Measurements from ENCODE around the gene RAP2C.

DNA sequence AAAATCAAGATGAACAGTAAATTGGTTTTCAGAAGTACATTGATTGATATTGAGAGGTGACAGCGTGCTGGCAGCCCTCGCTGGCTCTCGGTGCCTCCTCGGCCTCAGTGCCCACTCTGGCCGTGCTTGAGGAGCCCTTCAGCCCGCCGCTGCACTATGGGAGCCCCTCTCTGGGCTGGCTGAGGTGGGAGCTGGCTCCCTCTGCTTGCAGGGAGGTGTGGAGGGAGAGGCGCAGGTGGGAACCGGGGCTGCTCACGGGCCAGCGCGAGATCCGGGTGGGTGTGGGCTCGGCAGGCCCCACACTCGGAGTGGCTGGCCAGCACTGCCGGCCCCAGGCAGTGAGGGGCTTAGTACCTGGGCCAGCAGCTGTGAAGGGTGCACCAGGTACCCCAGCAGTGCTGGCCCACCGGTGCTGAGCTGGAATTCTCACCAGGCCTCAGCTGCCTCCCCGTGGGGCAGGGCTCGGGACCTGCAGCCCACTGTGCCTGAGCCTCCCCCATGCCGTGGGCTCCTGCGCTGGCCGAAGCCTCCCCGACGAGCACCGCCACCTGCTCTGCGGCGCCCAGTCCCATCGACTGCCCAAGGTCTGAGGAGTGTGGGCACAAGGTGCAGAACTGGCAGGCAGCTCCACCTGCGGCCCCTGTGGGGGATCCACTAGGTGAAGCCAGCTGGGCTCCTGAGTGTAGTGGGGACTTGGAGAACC, 25.2 kb downstream of the RAP2C start:
- TF ChIP-seq EP300 (IDR thresholded peaks at IDR 0.05) (no peak), POLR2AphosphoS5 (IDR thresholded peaks at IDR 0.05) (no peak)
- TF ChIP-seq, protein P1, sequence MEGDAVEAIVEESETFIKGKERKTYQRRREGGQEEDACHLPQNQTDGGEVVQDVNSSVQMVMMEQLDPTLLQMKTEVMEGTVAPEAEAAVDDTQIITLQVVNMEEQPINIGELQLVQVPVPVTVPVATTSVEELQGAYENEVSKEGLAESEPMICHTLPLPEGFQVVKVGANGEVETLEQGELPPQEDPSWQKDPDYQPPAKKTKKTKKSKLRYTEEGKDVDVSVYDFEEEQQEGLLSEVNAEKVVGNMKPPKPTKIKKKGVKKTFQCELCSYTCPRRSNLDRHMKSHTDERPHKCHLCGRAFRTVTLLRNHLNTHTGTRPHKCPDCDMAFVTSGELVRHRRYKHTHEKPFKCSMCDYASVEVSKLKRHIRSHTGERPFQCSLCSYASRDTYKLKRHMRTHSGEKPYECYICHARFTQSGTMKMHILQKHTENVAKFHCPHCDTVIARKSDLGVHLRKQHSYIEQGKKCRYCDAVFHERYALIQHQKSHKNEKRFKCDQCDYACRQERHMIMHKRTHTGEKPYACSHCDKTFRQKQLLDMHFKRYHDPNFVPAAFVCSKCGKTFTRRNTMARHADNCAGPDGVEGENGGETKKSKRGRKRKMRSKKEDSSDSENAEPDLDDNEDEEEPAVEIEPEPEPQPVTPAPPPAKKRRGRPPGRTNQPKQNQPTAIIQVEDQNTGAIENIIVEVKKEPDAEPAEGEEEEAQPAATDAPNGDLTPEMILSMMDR (IDR thresholded peaks at IDR 0.05) = no peak

Measured in suprapubic skin (tissue), 4 donors.